ENCODE measurements around the gene RARA. TPM values are rescaled to one million over a fixed set of nuclear protein-coding genes. Genes with fewer than 3 reads are reported as not detected.
A peak's percentile ranks its signal among the peaks of the same experiment; 100 is the strongest.

Gene RARA
- total and polyA plus RNA-seq, 8 donors = 6.8 to 19.7 (median 11.6) TPM

DNA sequence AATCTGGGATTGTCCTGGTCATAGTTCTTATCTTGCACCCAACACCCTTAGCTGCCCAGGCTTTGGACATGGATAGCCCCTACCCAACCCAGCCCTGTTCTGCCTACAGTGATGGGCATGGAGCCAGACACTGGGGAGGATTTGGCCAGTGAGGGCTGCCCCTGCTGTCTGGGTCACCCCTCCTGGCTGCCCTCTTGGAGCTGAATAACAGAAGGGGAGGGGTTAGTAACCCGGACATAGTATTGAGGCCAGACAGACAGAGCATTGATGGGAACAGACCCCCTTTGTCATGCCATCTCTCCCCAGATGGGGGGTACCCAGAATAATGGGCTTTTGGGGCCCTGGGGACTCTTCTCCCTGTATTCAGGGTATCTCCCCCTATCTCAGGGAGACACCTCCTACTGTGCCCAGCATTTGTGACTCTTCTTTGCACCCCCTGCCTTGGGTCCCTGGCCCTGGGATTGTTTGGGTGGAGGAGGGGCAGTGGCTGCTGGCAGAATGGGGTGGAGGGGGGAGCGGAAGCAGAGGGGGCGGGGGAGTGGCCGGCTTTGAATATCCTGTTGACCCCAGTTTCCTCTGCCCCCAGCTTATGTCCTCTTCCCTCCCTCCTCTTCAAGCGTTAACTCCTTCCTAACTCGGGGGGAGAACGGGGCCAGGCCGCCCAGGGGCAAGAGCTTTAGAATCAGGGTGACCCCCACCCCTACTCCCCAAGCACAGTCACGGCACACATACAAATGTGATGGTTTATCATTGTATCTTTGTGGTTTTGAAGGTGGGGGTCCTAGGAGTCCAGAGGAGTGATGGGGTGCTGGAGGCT lies 38.5 kb downstream of the RARA start:
- ATAC-seq = no peak
- peaks cover 22 to 56% (median 22%) of the 10 kb centered on the region in 3 donors for H3K4me1 ChIP-seq
- H3K4me3 ChIP-seq = no peak overlapping the region
- intact Hi-C loops (cut with DNase I) = loop anchor here in 1 of 3 donors (5.0 kb wide), 1 partner anchor 35 kb away; no protein-coding TSS in a partner anchor
- 65 to 69% methylated on average over 6 to 9 of the region's 9 CpGs for WGBS, 2 donors
- H3K27me3 ChIP-seq = no peaks in the 10 kb centered on the region
- FAIRE-seq = no peak
- no peaks in the 10 kb centered on the region for H3K9me3 ChIP-seq
- H3K27ac ChIP-seq = peak overlapping the region in 2 of 4 donors; percentile 4 to 28
- DNase-seq = peak in 1 of 6 donors; percentile 37
- H3K36me3 ChIP-seq = peaks cover 0 to 9% (median 8%) of the 10 kb centered on the region in 3 donors
- no peak for TF ChIP-seq CTCF (IDR thresholded peaks at IDR 0.05)

- H3K27me3 ChIP-seq = no peaks in the 10 kb centered on the region
- ATAC-seq = no peak
- H3K4me1 ChIP-seq = peaks cover 22 to 53% (median 22%) of the 10 kb centered on the region in 3 donors
- H3K36me3 ChIP-seq = peaks cover 0 to 10% (median 9%) of the 10 kb centered on the region in 3 donors
- FAIRE-seq = no peak
- no peak for TF ChIP-seq CTCF (IDR thresholded peaks at IDR 0.05)
- intact Hi-C loops (cut with DNase I) = loop anchor here in 1 of 3 donors (5.0 kb wide), 1 partner anchor 36 kb away; no protein-coding TSS in a partner anchor
- DNase-seq = peak in 2 of 6 donors; percentile 33 to 43
- no peaks in the 10 kb centered on the region for H3K9me3 ChIP-seq
- WGBS, 2 donors = 75 to 78% methylated on average over 5 of the region's 5 CpGs
- no peak overlapping the region for H3K4me3 ChIP-seq
- H3K27ac ChIP-seq = peak overlapping the region in 2 of 4 donors; percentile 4 to 28
These were observed 39.1 kb downstream of the RARA start for GRCh38 chr17:40348136-40348504.

DNA sequence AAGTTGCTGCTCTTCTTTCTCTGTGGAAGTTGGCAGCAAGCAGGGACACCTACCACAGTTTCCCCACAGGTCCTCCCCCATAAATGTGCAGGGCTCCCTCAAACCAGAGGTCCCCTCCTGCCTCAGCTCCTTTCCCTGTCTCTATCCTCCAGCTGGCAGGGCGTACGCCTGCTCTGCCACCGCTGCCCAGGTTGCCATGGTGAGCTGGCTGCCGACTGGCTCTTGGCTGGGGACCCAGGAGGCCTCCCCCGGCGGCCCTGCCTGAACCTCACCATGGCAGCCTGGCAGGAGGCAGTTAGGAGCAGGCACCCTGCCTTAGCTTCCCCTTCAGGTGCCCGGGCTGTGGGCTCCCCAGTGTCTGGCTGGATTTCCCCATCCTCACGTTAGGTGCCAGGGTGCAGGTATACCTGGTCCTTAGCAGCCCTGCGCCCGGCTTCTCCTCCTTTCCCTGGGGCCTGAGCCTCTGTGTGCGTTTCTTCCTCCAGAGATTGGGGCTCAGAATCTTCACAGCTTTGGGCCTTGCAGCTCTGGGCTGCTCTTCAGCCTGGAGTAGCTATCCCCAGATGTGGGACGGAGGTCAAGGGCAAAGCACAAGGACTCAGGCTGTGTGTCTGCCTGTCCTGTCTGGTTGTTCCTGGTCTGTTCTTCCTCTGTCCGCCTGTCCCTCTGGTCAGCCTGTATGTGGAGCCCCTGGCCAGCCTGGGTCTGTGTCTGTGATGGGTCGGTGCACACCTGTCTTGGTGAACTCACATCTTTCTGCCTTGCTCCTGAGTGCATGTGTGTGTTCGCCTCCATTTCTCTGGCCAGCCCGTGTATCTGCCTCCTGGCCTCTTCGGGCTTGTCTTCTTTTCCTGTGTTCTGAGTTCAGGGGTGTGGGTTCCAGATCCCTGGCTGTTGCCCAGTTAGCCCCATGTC lies 39.8 kb downstream of the RARA start:
- intact Hi-C loops (cut with DNase I) = loop anchor here in 1 of 3 donors (5.0 kb wide), 1 partner anchor 37 kb away; no protein-coding TSS in a partner anchor
- no peak for FAIRE-seq
- peaks cover 0 to 10% (median 9%) of the 10 kb centered on the region in 3 donors for H3K36me3 ChIP-seq

GRCh38 chr17:40349477-40349894 lies 40.5 kb downstream of the RARA start:
- Histone ChIP-seq H3K27me3 (no peaks in the 10 kb centered on the region), H3K4me1 (peaks cover 21 to 40% (median 22%) of the 10 kb centered on the region in 3 donors), H3K4me3 (no peak overlapping the region), H3K27ac (peak overlapping the region in 1 of 4 donors; percentile 44), H3K36me3 (peaks cover 0 to 10% (median 9%) of the 10 kb centered on the region in 3 donors), H3K9me3 (no peaks in the 10 kb centered on the region)
- ATAC-seq = no peak
- no peak for TF ChIP-seq CTCF (IDR thresholded peaks at IDR 0.05)
- DNase-seq = peak in 1 of 6 donors; percentile 30
- intact Hi-C loops (cut with DNase I) = loop anchor here in 1 of 3 donors (5.0 kb wide), 1 partner anchor 37 kb away; no protein-coding TSS in a partner anchor
- 77 to 78% methylated on average over 10 of the region's 10 CpGs for WGBS, 2 donors
- FAIRE-seq = no peak

More for the DNA sequence above, 39.8 kb downstream of the RARA start:
- no peak for TF ChIP-seq CTCF (IDR thresholded peaks at IDR 0.05)
- peaks cover 22 to 46% (median 22%) of the 10 kb centered on the region in 3 donors for H3K4me1 ChIP-seq
- H3K27me3 ChIP-seq = no peaks in the 10 kb centered on the region
- DNase-seq (peak; percentile 74 to 90 (median 78)), ATAC-seq (peak; percentile 38 to 66 (median 54))
- no peaks in the 10 kb centered on the region for H3K9me3 ChIP-seq
- H3K4me3 ChIP-seq = no peak overlapping the region
- H3K27ac ChIP-seq = peak overlapping the region in 2 of 4 donors; percentile 28 to 44
- 44 to 45% methylated on average over 17 of the region's 17 CpGs for WGBS, 2 donors

Measured in pancreas (tissue), 10 donors.